Left renal cortex interstitium (tissue), 4 donors: ENCODE measurements around the gene ELMOD3. TPM values are rescaled to one million over a fixed set of nuclear protein-coding genes. Genes with fewer than 3 reads are reported as not detected.
"Not testable (repeated sequence)": the region's sequence is repeated elsewhere in the genome, so short reads cannot be mapped to it uniquely, and the experiment has no call there.

Experiments used
- DNase-seq, 4 donors: peaks; one replicate each; pipeline ENCODE4 v3.0.0-alpha.2; 2013; ENCODE audit warnings: low read depth in 4 of 4, low spot score in 2 of 4, missing footprints in 1 of 4
- polyA plus RNA-seq, 4 donors: library from polyadenylated mRNA; unstranded; fragments of 120-200 nt; gene quantifications; one replicate each; pipeline ENCODE4 v1.2.1, GENCODE V29; 2013; ENCODE audit not compliant: insufficient read length in 4 of 4

The ELMOD3 gene
- polyA plus RNA-seq, 4 donors = 21.0 to 37.7 (median 30.0) TPM

GRCh38 chr2:85368921-85369320 is 14.4 kb downstream of the ELMOD3 start:
- no peak for DNase-seq

- DNase-seq = no peak
These were observed 14.9 kb downstream of the ELMOD3 start for GRCh38 chr2:85369500-85369899.

GRCh38 chr2:85371045-85371444 is 16.5 kb downstream of the ELMOD3 start:
- DNase-seq = no peak

GRCh38 chr2:85376291-85377065 is 21.9 kb downstream of the ELMOD3 start:
- no peak for DNase-seq

- no peak for DNase-seq
These were observed 22.5 kb downstream of the ELMOD3 start for GRCh38 chr2:85377083-85377482.

GRCh38 chr2:85378257-85378656 is 23.7 kb downstream of the ELMOD3 start:
- no peak for DNase-seq

GRCh38 chr2:85380048-85380447 is 25.5 kb downstream of the ELMOD3 start:
- DNase-seq = no peak

- DNase-seq = not testable (repeated sequence)
These were observed 28.6 kb downstream of the ELMOD3 start for GRCh38 chr2:85383151-85383550.

GRCh38 chr2:85383850-85384249 is 29.3 kb downstream of the ELMOD3 start:
- no peak for DNase-seq

GRCh38 chr2:85385746-85386145 is 31.2 kb downstream of the ELMOD3 start:
- DNase-seq = no peak

GRCh38 chr2:85387754-85388153 is 33.2 kb downstream of the ELMOD3 start:
- DNase-seq = no peak

- DNase-seq = no peak
These were observed 34.4 kb downstream of the ELMOD3 start for GRCh38 chr2:85388878-85389538.

GRCh38 chr2:85390941-85391669 is 36.5 kb downstream of the ELMOD3 start:
- no peak for DNase-seq

- DNase-seq = no peak
These were observed 39.3 kb downstream of the ELMOD3 start for GRCh38 chr2:85393836-85394235.

- no peak for DNase-seq
These were observed 39.7 kb downstream of the ELMOD3 start for GRCh38 chr2:85394261-85394681.

GRCh38 chr2:85394976-85395375 is 40.4 kb downstream of the ELMOD3 start:
- no peak for DNase-seq

- DNase-seq = no peak
These were observed 41.4 kb downstream of the ELMOD3 start for GRCh38 chr2:85395912-85396475.

GRCh38 chr2:85396531-85397470 is 42.2 kb downstream of the ELMOD3 start:
- DNase-seq = no peak

- no peak for DNase-seq
These were observed 43.4 kb downstream of the ELMOD3 start for GRCh38 chr2:85397925-85398331.
